GM12873 (cell line): Measurements from ENCODE around the gene OR14A2.

ENCODE experiments used
- TF ChIP-seq, protein P1 (sequence below): IDR thresholded peaks from 2 replicates; pipeline ENCODE4 v1.5.1; 2012; ENCODE audit warnings: low read depth, mild to moderate bottlenecking, moderate library complexity, low read length, control low read depth; ENCODE audit not compliant: insufficient read depth; ENCODE audit errors: missing control alignments

OR14A2 gene

DNA sequence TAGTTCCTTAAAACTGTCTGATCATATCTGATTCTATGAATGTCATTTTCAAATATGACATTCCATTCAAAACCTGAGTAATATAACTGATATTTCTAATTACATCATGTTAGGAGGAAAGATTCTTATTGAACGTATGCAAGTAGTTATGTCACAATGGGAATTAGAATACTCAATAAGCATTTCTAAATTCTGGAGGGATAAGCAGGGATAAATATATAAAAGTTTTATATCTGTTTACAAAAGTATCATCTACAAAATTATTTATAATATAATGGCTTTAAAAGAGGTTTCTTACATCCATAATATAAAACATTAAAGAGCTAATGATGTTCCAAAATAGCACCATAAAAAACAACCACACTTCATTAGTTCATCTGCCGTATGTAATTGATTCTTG is at the start of gene OR14A2:
Gene OR14A2, minus strand, starts transcription at position 101 of the 400 bp plus-strand sequence.
- TF ChIP-seq, protein P1, sequence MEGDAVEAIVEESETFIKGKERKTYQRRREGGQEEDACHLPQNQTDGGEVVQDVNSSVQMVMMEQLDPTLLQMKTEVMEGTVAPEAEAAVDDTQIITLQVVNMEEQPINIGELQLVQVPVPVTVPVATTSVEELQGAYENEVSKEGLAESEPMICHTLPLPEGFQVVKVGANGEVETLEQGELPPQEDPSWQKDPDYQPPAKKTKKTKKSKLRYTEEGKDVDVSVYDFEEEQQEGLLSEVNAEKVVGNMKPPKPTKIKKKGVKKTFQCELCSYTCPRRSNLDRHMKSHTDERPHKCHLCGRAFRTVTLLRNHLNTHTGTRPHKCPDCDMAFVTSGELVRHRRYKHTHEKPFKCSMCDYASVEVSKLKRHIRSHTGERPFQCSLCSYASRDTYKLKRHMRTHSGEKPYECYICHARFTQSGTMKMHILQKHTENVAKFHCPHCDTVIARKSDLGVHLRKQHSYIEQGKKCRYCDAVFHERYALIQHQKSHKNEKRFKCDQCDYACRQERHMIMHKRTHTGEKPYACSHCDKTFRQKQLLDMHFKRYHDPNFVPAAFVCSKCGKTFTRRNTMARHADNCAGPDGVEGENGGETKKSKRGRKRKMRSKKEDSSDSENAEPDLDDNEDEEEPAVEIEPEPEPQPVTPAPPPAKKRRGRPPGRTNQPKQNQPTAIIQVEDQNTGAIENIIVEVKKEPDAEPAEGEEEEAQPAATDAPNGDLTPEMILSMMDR, result no peak

DNA sequence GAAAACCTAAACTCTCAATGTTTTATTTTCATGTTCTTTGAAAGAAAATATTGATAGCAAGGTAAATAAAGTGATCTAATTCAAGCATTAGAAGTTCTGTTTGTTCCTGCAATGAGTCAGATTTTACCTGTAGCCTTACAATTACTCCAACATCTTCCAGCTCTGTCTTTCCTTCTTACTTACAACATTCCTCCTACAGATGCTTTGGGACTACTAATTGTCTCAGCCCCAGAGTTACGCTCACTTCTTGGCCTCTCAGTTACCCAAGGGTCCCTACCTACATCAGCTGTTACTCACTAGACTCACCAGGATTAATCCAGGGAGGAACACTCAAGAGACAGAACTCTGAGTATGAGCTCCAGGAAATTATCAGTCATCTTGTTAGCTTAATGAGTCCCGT is 49.6 kb upstream of the OR14A2 start:
- TF ChIP-seq, protein P1, result no peak

- TF ChIP-seq, protein P1, result no peak
Observed at GRCh38 chr1:247769603-247770002, 21.7 kb upstream of the OR14A2 start.

- TF ChIP-seq, protein P1, result no peak
Observed at GRCh38 chr1:247760456-247760855, 12.5 kb upstream of the OR14A2 start, which contains the start of gene OR1C1. Gene OR1C1, minus strand, starts transcription at chr1:247760556. Its CDS starts 2,150 bp downstream, at chr1:247758406.

DNA sequence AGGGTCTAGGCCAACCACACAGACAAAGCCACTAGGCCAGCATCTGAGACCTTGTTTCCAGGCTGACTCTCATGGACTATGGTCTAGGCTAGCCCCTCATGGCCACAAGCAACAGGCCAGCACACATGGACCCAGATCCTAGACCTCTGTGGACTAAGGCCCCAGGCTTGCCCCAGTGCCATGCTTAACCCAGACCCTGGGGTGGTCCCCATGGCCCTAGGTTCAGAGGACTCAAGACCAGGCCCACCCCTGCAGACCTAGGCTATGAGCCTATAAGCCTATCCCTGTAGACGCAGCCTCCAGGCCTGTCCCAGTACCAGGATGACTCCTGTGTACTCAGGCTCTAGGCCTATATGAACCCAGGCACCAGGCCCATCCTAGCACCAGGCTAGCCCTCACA is 1.9 kb upstream of the OR14A2 start:
- TF ChIP-seq, protein P1, result no peak

DNA sequence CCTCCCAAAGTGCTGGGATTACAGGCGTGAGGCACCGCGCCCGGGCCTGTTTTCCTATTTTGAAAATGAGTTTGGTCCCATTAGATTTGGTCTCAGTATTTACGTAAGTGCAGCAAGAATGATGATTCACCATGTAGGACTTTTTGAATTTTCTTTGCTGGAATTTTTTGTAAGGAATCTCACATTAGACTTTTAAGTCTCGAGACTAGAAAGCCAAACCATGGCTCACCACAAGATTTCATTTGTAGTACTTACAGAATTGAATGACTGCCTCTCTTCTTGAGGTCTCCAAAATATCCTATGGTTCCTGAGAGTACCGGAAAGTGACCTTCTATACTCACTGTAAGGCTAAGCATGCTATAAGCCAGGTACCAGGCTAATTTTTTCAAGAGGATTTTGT is 325 bp downstream of the OR14A2 start:
- TF ChIP-seq, protein P1, result no peak

DNA sequence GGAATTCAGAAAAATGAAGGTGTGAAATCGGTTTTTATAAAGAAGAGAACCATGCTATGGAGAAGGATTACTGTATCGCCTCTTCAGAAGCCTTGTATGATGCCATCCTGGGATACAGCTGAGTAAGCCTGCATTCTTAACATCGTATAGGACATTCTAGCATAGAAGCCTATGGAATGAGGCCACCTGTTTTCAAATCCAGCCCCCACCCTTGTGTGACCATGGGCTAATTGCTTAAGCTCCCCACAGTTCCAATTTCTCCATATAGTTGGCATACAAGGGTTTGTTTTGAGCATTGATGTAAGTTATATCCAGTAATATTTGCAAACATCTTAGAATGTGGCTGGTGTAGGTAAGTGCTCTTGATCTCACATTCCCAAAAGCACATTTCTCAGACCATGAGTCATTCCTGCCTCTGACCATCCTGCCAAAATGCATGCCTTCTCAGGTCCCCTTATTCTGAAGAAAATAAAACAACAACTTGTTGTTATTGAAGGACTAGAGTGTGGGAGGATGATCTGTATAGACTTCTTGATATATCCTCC is 1.5 kb downstream of the OR14A2 start:
- TF ChIP-seq, protein P1, result no peak
